HEK293T (cell line): ENCODE data around the gene C22orf31.

Experiments used
- ARNT ChIP-seq: fragments of 450-650 bp; IDR thresholded peaks from 2 replicates; pipeline ENCODE4 v1.6.1; 2017; ENCODE audit warnings: mild to moderate bottlenecking
- BHLHE40 ChIP-seq: fragments of 450-650 bp; IDR thresholded peaks from 2 replicates; pipeline ENCODE4 v1.6.1; 2016; ENCODE audit warnings: mild to moderate bottlenecking, moderate library complexity, borderline replicate concordance
- CTBP1 ChIP-seq: fragments of 450-650 bp; IDR thresholded peaks from 2 replicates; pipeline ENCODE4 v1.6.1; 2016; ENCODE audit warnings: borderline replicate concordance
- ELF4 ChIP-seq: fragments of 450-650 bp; IDR thresholded peaks from 2 replicates; pipeline ENCODE4 v1.6.1; 2017; ENCODE audit warnings: antibody characterized with exemption
- FOXK2 ChIP-seq: fragments of 450-650 bp; IDR thresholded peaks from 2 replicates; pipeline ENCODE4 v1.6.1; 2016; ENCODE audit warnings: mild to moderate bottlenecking
- FOXM1 ChIP-seq: fragments of 450-650 bp; IDR thresholded peaks from 2 replicates; pipeline ENCODE4 v1.6.1; 2017; ENCODE audit warnings: mild to moderate bottlenecking, borderline replicate concordance
- HDGF ChIP-seq: fragments of 450-650 bp; IDR thresholded peaks from 2 replicates; pipeline ENCODE4 v1.6.1; 2017; ENCODE audit warnings: antibody characterized with exemption, borderline replicate concordance
- LEF1 ChIP-seq: fragments of 450-650 bp; IDR thresholded peaks from 2 replicates; pipeline ENCODE4 v1.6.1; 2017; ENCODE audit warnings: mild to moderate bottlenecking, borderline replicate concordance
- NFRKB ChIP-seq: fragments of 450-650 bp; IDR thresholded peaks from 2 replicates; pipeline ENCODE4 v1.6.1; 2016; ENCODE audit warnings: mild to moderate bottlenecking, moderate library complexity
- PKNOX1 ChIP-seq: fragments of 450-650 bp; IDR thresholded peaks from 2 replicates; pipeline ENCODE4 v1.6.1; 2016
- SP1 ChIP-seq: fragments of 450-650 bp; IDR thresholded peaks from 2 replicates; pipeline ENCODE4 v1.6.1; 2017
- SUZ12 ChIP-seq: fragments of 450-650 bp; IDR thresholded peaks from 2 replicates; pipeline ENCODE4 v1.6.1; 2016; ENCODE audit warnings: mild to moderate bottlenecking
- TARDBP ChIP-seq: fragments of 450-650 bp; IDR thresholded peaks from 2 replicates; pipeline ENCODE4 v1.6.1; 2016
- ZNF384 ChIP-seq: fragments of 450-650 bp; IDR thresholded peaks from 2 replicates; pipeline ENCODE4 v1.6.1; 2016

GRCh38 chr22:29109822-29110221 lies 48.2 kb upstream of the C22orf31 start:
- no peak for TF ChIP-seq SUZ12
- TF ChIP-seq FOXM1, result no peak
- no peak for TF ChIP-seq SP1
- TF ChIP-seq PKNOX1, result no peak
- TF ChIP-seq BHLHE40, result no peak
- no peak for TF ChIP-seq LEF1
- TF ChIP-seq NFRKB, result no peak
- TF ChIP-seq HDGF, result no peak
- no peak for TF ChIP-seq ARNT
- no peak for TF ChIP-seq CTBP1
- no peak for TF ChIP-seq ELF4
- no peak for TF ChIP-seq FOXK2
- no peak for TF ChIP-seq TARDBP
- TF ChIP-seq ZNF384, result no peak
